Peyer's patch (tissue), 4 donors: Measurements from ENCODE around the gene PCNX2. TPM values are rescaled to one million over a fixed set of nuclear protein-coding genes. Genes with fewer than 3 reads are reported as not detected.

Source experiments
- DNase-seq, 3 donors: peaks; one replicate each; pipeline ENCODE4 v3.0.0-alpha.2; 2017 to 2019
- H3K27ac ChIP-seq, 4 donors: fragments of 200-600 bp; sonication (generic); one replicate each; pipeline ENCODE4 v1.5.1; 2016 to 2019
- H3K27me3 ChIP-seq, 2 donors: fragments of 200-600 bp; sonication (generic); one replicate each; pipeline ENCODE4 v1.5.1; 2019
- H3K36me3 ChIP-seq, 3 donors: fragments of 200-600 bp; sonication (generic); one replicate each; pipeline ENCODE4 v1.5.1; 2016 to 2019
- H3K4me1 ChIP-seq, 4 donors: fragments of 200-600 bp; sonication (generic); one replicate each; pipeline ENCODE4 v1.5.1; 2016 to 2019
- H3K4me3 ChIP-seq, 4 donors: fragments of 200-600 bp; sonication (generic); 1 replicate in 3 of 4; 2 replicates in 1 of 4; pipeline ENCODE4 v1.5.1; 2016 to 2019; ENCODE audit warnings: mild to moderate bottlenecking in 1 of 4
- H3K9me3 ChIP-seq, 4 donors: fragments of 200-600 bp; sonication (generic); one replicate each; pipeline ENCODE4 v1.5.1; 2016 to 2019; ENCODE audit warnings: mild to moderate bottlenecking in 1 of 4
- CTCF ChIP-seq, 6 experiments: fragments of 450-650 bp in 4 of 6; fragments of 200-600 bp in 2 of 6; sonication (generic) in 1 of 6; IDR thresholded peaks; one replicate each; pipeline ENCODE4 v1.5.1; 2017 to 2019; ENCODE audit warnings: antibody characterized with exemption in 6 of 6, mild to moderate bottlenecking in 3 of 6, moderate library complexity in 1 of 6
- POLR2A ChIP-seq, 2 donors: fragments of 450-650 bp; IDR thresholded peaks; one replicate each; pipeline ENCODE4 v1.5.1; 2017; ENCODE audit warnings: antibody characterized with exemption in 2 of 2, mild to moderate bottlenecking in 2 of 2, moderate library complexity in 2 of 2
- total RNA-seq, 4 donors: library from RNA; depleted of rRNA; stranded (reverse); fragments of >200 nt; gene quantifications; one replicate each; pipeline ENCODE4 v1.1.0, GENCODE V29; 2016

PCNX2 gene
- total RNA-seq, 4 donors from 2014 or later = 6.3 to 79.2 (median 18.9) TPM

GRCh38 chr1:232983817-232984567, 311.5 kb downstream of the PCNX2 start:
- TF ChIP-seq CTCF (IDR thresholded peaks at IDR 0.05) = no peak
- no peak for TF ChIP-seq POLR2A (IDR thresholded peaks at IDR 0.05)
- DNase-seq = no peak
- Histone ChIP-seq H3K4me1 (peaks cover 0 to 12% (median 0%) of the 10 kb centered on the region in 4 donors), H3K4me3 (no peak overlapping the region), H3K27ac (no peak overlapping the region), H3K9me3 (no peaks in the 10 kb centered on the region), H3K36me3 (no peaks in the 10 kb centered on the region), H3K27me3 (no peaks in the 10 kb centered on the region)

- H3K27ac ChIP-seq = no peak overlapping the region
- H3K9me3 ChIP-seq = no peaks in the 10 kb centered on the region
- H3K27me3 ChIP-seq = no peaks in the 10 kb centered on the region
- H3K36me3 ChIP-seq = no peaks in the 10 kb centered on the region
- DNase-seq = no peak
- H3K4me1 ChIP-seq = peaks cover 0 to 12% (median 0%) of the 10 kb centered on the region in 4 donors
- no peak for TF ChIP-seq POLR2A (IDR thresholded peaks at IDR 0.05)
- no peak for TF ChIP-seq CTCF (IDR thresholded peaks at IDR 0.05)
- H3K4me3 ChIP-seq = no peak overlapping the region
Observed at GRCh38 chr1:232983375-232983774, 312.1 kb downstream of the PCNX2 start.

GRCh38 chr1:232982238-232982944, 313.1 kb downstream of the PCNX2 start:
- Histone ChIP-seq H3K4me1 (peaks cover 0 to 12% (median 0%) of the 10 kb centered on the region in 4 donors), H3K27ac (no peak overlapping the region), H3K4me3 (no peak overlapping the region), H3K9me3 (no peaks in the 10 kb centered on the region), H3K36me3 (no peaks in the 10 kb centered on the region), H3K27me3 (no peaks in the 10 kb centered on the region)
- no peak for DNase-seq
- TF ChIP-seq POLR2A (IDR thresholded peaks at IDR 0.05) (no peak), CTCF (IDR thresholded peaks at IDR 0.05) (no peak)

- Histone ChIP-seq H3K9me3 (no peaks in the 10 kb centered on the region), H3K27me3 (no peaks in the 10 kb centered on the region), H3K27ac (no peak overlapping the region), H3K4me1 (peaks cover 0 to 12% (median 0%) of the 10 kb centered on the region in 4 donors), H3K36me3 (peaks cover 0 to 12% (median 0%) of the 10 kb centered on the region in 3 donors), H3K4me3 (no peak overlapping the region)
- TF ChIP-seq CTCF (IDR thresholded peaks at IDR 0.05) = no peak
- no peak for TF ChIP-seq POLR2A (IDR thresholded peaks at IDR 0.05)
- DNase-seq = no peak
Observed at GRCh38 chr1:232980986-232981560, 314.5 kb downstream of the PCNX2 start.

GRCh38 chr1:232980355-232980978, 315.1 kb downstream of the PCNX2 start:
- peaks cover 0 to 9% (median 0%) of the 10 kb centered on the region in 4 donors for H3K4me1 ChIP-seq
- H3K4me3 ChIP-seq = no peak overlapping the region
- no peaks in the 10 kb centered on the region for H3K27me3 ChIP-seq
- DNase-seq = no peak
- H3K27ac ChIP-seq = no peak overlapping the region
- TF ChIP-seq CTCF (IDR thresholded peaks at IDR 0.05) = no peak
- no peak for TF ChIP-seq POLR2A (IDR thresholded peaks at IDR 0.05)
- peaks cover 0 to 14% (median 0%) of the 10 kb centered on the region in 3 donors for H3K36me3 ChIP-seq
- no peaks in the 10 kb centered on the region for H3K9me3 ChIP-seq
